HG03097 (cell line): ENCODE data around the gene CHD9.

Experiments
- ATAC-seq: cut with Tn5 transposase; IDR thresholded peaks from one replicate; pipeline ENCODE4 v1.9.1; 2021; ENCODE audit not compliant: unreplicated experiment, low FRiP score

The CHD9 gene

GRCh38 chr16:53090591-53091411 is 36.0 kb downstream of the CHD9 start:
- peak; percentile 43 for ATAC-seq

GRCh38 chr16:53091466-53092211 is 36.8 kb downstream of the CHD9 start:
- no peak for ATAC-seq

GRCh38 chr16:53092284-53092683 is 37.5 kb downstream of the CHD9 start:
- ATAC-seq: no peak

- no peak for ATAC-seq
These were observed 38.5 kb downstream of the CHD9 start for GRCh38 chr16:53093162-53093744.

GRCh38 chr16:53094013-53094630 is 39.3 kb downstream of the CHD9 start:
- ATAC-seq: peak; percentile 48

GRCh38 chr16:53097190-53097589 is 42.4 kb downstream of the CHD9 start:
- ATAC-seq: no peak

- ATAC-seq: peak; percentile 48
These were observed 43.9 kb downstream of the CHD9 start for GRCh38 chr16:53098526-53099317.

GRCh38 chr16:53099318-53100130 is 44.7 kb downstream of the CHD9 start:
- ATAC-seq: peak; percentile 46

- no peak for ATAC-seq
These were observed 45.4 kb downstream of the CHD9 start for GRCh38 chr16:53100131-53100748.

- no peak for ATAC-seq
These were observed 46.1 kb downstream of the CHD9 start for GRCh38 chr16:53100889-53101288.

- ATAC-seq: no peak
These were observed 49.0 kb downstream of the CHD9 start for GRCh38 chr16:53103811-53104210.

- no peak for ATAC-seq
These were observed 50.8 kb downstream of the CHD9 start for GRCh38 chr16:53105565-53105964.

GRCh38 chr16:53111078-53111791 is 56.4 kb downstream of the CHD9 start:
- no peak for ATAC-seq

GRCh38 chr16:53112015-53112414 is 57.2 kb downstream of the CHD9 start:
- ATAC-seq: no peak

GRCh38 chr16:53115047-53115446 is 60.3 kb downstream of the CHD9 start:
- ATAC-seq: no peak

GRCh38 chr16:53115773-53116172 is 61.0 kb downstream of the CHD9 start:
- ATAC-seq: no peak

GRCh38 chr16:53121043-53121620 is 66.3 kb downstream of the CHD9 start:
- ATAC-seq: no peak

GRCh38 chr16:53121661-53122060 is 66.9 kb downstream of the CHD9 start:
- no peak for ATAC-seq
